GM12873 (cell line): Measurements from ENCODE around the gene TMCC1.

Experiments
- CTCF ChIP-seq: IDR thresholded peaks from 2 replicates; pipeline ENCODE4 v1.5.1; 2012; ENCODE audit warnings: low read depth, mild to moderate bottlenecking, moderate library complexity, low read length, control low read depth; ENCODE audit not compliant: insufficient read depth; ENCODE audit errors: missing control alignments

TMCC1 gene

GRCh38 chr3:129736070-129736469 lies 157.4 kb downstream of the TMCC1 start:
- TF ChIP-seq CTCF, result no peak

GRCh38 chr3:129735638-129736037 lies 157.9 kb downstream of the TMCC1 start:
- TF ChIP-seq CTCF, result no peak

- no peak for TF ChIP-seq CTCF
These were observed 159.1 kb downstream of the TMCC1 start for GRCh38 chr3:129734449-129734848.

- TF ChIP-seq CTCF, result no peak
These were observed 161.2 kb downstream of the TMCC1 start for GRCh38 chr3:129732200-129732876.

- TF ChIP-seq CTCF, result no peak
These were observed 165.8 kb downstream of the TMCC1 start for GRCh38 chr3:129727707-129728106.

- TF ChIP-seq CTCF, result no peak
These were observed 169.8 kb downstream of the TMCC1 start for GRCh38 chr3:129723558-129724324.

- no peak for TF ChIP-seq CTCF
These were observed 171.0 kb downstream of the TMCC1 start for GRCh38 chr3:129722527-129722926.
